ENCODE results near the gene TAF8. TPM values are rescaled to one million over a fixed set of nuclear protein-coding genes. Genes with fewer than 3 reads are reported as not detected.
A peak's percentile ranks its signal among the peaks of the same experiment; 100 is the strongest.
"Not testable (repeated sequence)": the region's sequence is repeated elsewhere in the genome, so short reads cannot be mapped to it uniquely, and the experiment has no call there.

Gene TAF8
- total RNA-seq, 1 experiment from 2014 or later: 17.9 TPM

GRCh38 chr6:42025845-42026243 is 24.5 kb upstream of the TAF8 start:
- no peak for DNase-seq (ENCODE audit: low read depth, low spot score)
- in situ Hi-C loops (cut with HindIII; ENCODE audit: low pct_unique_long_range_greater_than_20kb, low sequenced_read_pairs): no loop called here

- DNase-seq (ENCODE audit: low read depth, low spot score): no peak
- in situ Hi-C loops (cut with HindIII; ENCODE audit: low pct_unique_long_range_greater_than_20kb, low sequenced_read_pairs): no loop called here
Measured at GRCh38 chr6:42026540-42026939, 23.8 kb upstream of the TAF8 start.

GRCh38 chr6:42028234-42029061 is 21.9 kb upstream of the TAF8 start:
- in situ Hi-C loops (cut with HindIII; ENCODE audit: low pct_unique_long_range_greater_than_20kb, low sequenced_read_pairs): no loop called here
- no peak for DNase-seq (ENCODE audit: low read depth, low spot score)

- no peak for DNase-seq (ENCODE audit: low read depth, low spot score)
- in situ Hi-C loops (cut with HindIII; ENCODE audit: low pct_unique_long_range_greater_than_20kb, low sequenced_read_pairs): no loop called here
Measured at GRCh38 chr6:42029062-42029685, 21.1 kb upstream of the TAF8 start.

GRCh38 chr6:42029881-42030280 is 20.4 kb upstream of the TAF8 start:
- in situ Hi-C loops (cut with HindIII; ENCODE audit: low pct_unique_long_range_greater_than_20kb, low sequenced_read_pairs): no loop called here
- no peak for DNase-seq (ENCODE audit: low read depth, low spot score)

- in situ Hi-C loops (cut with HindIII; ENCODE audit: low pct_unique_long_range_greater_than_20kb, low sequenced_read_pairs): no loop called here
- DNase-seq (ENCODE audit: low read depth, low spot score): no peak
Measured at GRCh38 chr6:42030585-42031506, 19.5 kb upstream of the TAF8 start.

- in situ Hi-C loops (cut with HindIII; ENCODE audit: low pct_unique_long_range_greater_than_20kb, low sequenced_read_pairs): no loop called here
- no peak for DNase-seq (ENCODE audit: low read depth, low spot score)
Measured at GRCh38 chr6:42032366-42032765, 18.0 kb upstream of the TAF8 start.

- in situ Hi-C loops (cut with HindIII; ENCODE audit: low pct_unique_long_range_greater_than_20kb, low sequenced_read_pairs); DNase-seq (ENCODE audit: low read depth, low spot score): not testable (repeated sequence)
Measured at GRCh38 chr6:42037669-42038068, 12.7 kb upstream of the TAF8 start.

- in situ Hi-C loops (cut with HindIII; ENCODE audit: low pct_unique_long_range_greater_than_20kb, low sequenced_read_pairs): no loop called here
- no peak for DNase-seq (ENCODE audit: low read depth, low spot score)
Measured at GRCh38 chr6:42038163-42038562, 12.2 kb upstream of the TAF8 start.

- in situ Hi-C loops (cut with HindIII; ENCODE audit: low pct_unique_long_range_greater_than_20kb, low sequenced_read_pairs): no loop called here
- DNase-seq (ENCODE audit: low read depth, low spot score): no peak
Measured at GRCh38 chr6:42038811-42039408, 11.4 kb upstream of the TAF8 start.

- in situ Hi-C loops (cut with HindIII; ENCODE audit: low pct_unique_long_range_greater_than_20kb, low sequenced_read_pairs): no loop called here
- DNase-seq (ENCODE audit: low read depth, low spot score): no peak
Measured at GRCh38 chr6:42040856-42041480, 9.4 kb upstream of the TAF8 start.

GRCh38 chr6:42041481-42042053 is 8.8 kb upstream of the TAF8 start:
- no peak for DNase-seq (ENCODE audit: low read depth, low spot score)
- in situ Hi-C loops (cut with HindIII; ENCODE audit: low pct_unique_long_range_greater_than_20kb, low sequenced_read_pairs): no loop called here

GRCh38 chr6:42042108-42042507 is 8.2 kb upstream of the TAF8 start:
- in situ Hi-C loops (cut with HindIII; ENCODE audit: low pct_unique_long_range_greater_than_20kb, low sequenced_read_pairs): no loop called here
- DNase-seq (ENCODE audit: low read depth, low spot score): no peak

- in situ Hi-C loops (cut with HindIII; ENCODE audit: low pct_unique_long_range_greater_than_20kb, low sequenced_read_pairs): no loop called here
- peak; percentile 88 for DNase-seq (ENCODE audit: low read depth, low spot score)
Measured at GRCh38 chr6:42043787-42044475, 6.4 kb upstream of the TAF8 start.

GRCh38 chr6:42045538-42046460 is 4.5 kb upstream of the TAF8 start:
- DNase-seq (ENCODE audit: low read depth, low spot score): no peak
- in situ Hi-C loops (cut with HindIII; ENCODE audit: low pct_unique_long_range_greater_than_20kb, low sequenced_read_pairs): no loop called here
